Stimulated activated CD4-positive, alpha-beta T cell treated with anti-CD3 and anti-CD28 coated beads, Interleukin-12 subunit alpha, Interleukin-12 subunit beta, amount 100 ng/mL, for 4 hours (primary cell): Measurements from ENCODE around the gene OPN1MW.
A peak's percentile ranks its signal among the peaks of the same experiment; 100 is the strongest.
"Not testable (repeated sequence)": the region's sequence is repeated elsewhere in the genome, so short reads cannot be mapped to it uniquely, and the experiment has no call there.

Experiments
- DNase-seq: peaks from one replicate; pipeline ENCODE4 v3.0.0-alpha.2; 2020

The OPN1MW gene

GRCh38 chrX:154182296-154182695, at the start of gene OPN1MW:
Gene OPN1MW (plus strand): TSS chrX:154182596. CDS start chrX:154182678, 82 bp downstream.
- not testable (repeated sequence) for DNase-seq

GRCh38 chrX:154135458-154136229, 46.8 kb upstream of the OPN1MW start:
- DNase-seq: no peak

GRCh38 chrX:154136627-154137161, 45.7 kb upstream of the OPN1MW start:
- peak; percentile 65 for DNase-seq

- no peak for DNase-seq
Observed at GRCh38 chrX:154138857-154139256, 43.5 kb upstream of the OPN1MW start.

- DNase-seq: no peak
Observed at GRCh38 chrX:154140206-154140605, 42.2 kb upstream of the OPN1MW start.

GRCh38 chrX:154140742-154141141, 41.7 kb upstream of the OPN1MW start:
- no peak for DNase-seq

GRCh38 chrX:154142386-154142785, 40.0 kb upstream of the OPN1MW start:
- no peak for DNase-seq

GRCh38 chrX:154142950-154143745, 39.2 kb upstream of the OPN1MW start:
- no peak for DNase-seq

GRCh38 chrX:154144010-154144409, 38.4 kb upstream of the OPN1MW start, which contains the start of gene OPN1LW:
Gene OPN1LW (plus strand): TSS chrX:154144243. CDS start chrX:154144284, 41 bp downstream.
- not testable (repeated sequence) for DNase-seq

- DNase-seq: not testable (repeated sequence)
Observed at GRCh38 chrX:154151030-154151429, 31.4 kb upstream of the OPN1MW start.

GRCh38 chrX:154156221-154156620, 26.2 kb upstream of the OPN1MW start:
- DNase-seq: not testable (repeated sequence)

- not testable (repeated sequence) for DNase-seq
Observed at GRCh38 chrX:154157207-154157606, 25.2 kb upstream of the OPN1MW start.

- not testable (repeated sequence) for DNase-seq
Observed at GRCh38 chrX:154159345-154159744, 23.1 kb upstream of the OPN1MW start.

- not testable (repeated sequence) for DNase-seq
Observed at GRCh38 chrX:154164902-154165301, 17.5 kb upstream of the OPN1MW start.

- not testable (repeated sequence) for DNase-seq
Observed at GRCh38 chrX:154168384-154168783, 14.0 kb upstream of the OPN1MW start.

GRCh38 chrX:154172535-154172943, 9.9 kb upstream of the OPN1MW start:
- DNase-seq: not testable (repeated sequence)

GRCh38 chrX:154174356-154174755, 8.0 kb upstream of the OPN1MW start:
- not testable (repeated sequence) for DNase-seq

GRCh38 chrX:154183794-154184193, 1.4 kb downstream of the OPN1MW start:
- not testable (repeated sequence) for DNase-seq

GRCh38 chrX:154192846-154193245, 10.4 kb downstream of the OPN1MW start:
- not testable (repeated sequence) for DNase-seq

GRCh38 chrX:154194316-154194715, 11.9 kb downstream of the OPN1MW start:
- not testable (repeated sequence) for DNase-seq

GRCh38 chrX:154196466-154196865, 14.1 kb downstream of the OPN1MW start:
- DNase-seq: not testable (repeated sequence)

- DNase-seq: not testable (repeated sequence)
Observed at GRCh38 chrX:154209670-154210418, 27.4 kb downstream of the OPN1MW start.

GRCh38 chrX:154211057-154211456, 28.7 kb downstream of the OPN1MW start:
- DNase-seq: not testable (repeated sequence)
